Stomach (tissue), 4 donors: Measurements from ENCODE around the gene BBS5.

ENCODE experiments used
- CTCF ChIP-seq, 7 experiments: fragments of 450-650 bp in 4 of 7; fragments of 200-600 bp in 3 of 7; sonication (generic) in 3 of 7; IDR thresholded peaks; one replicate each; pipeline ENCODE4 v1.5.1; 2016 to 2019; ENCODE audit warnings: antibody characterized with exemption in 7 of 7, control low read depth in 2 of 7, mild to moderate bottlenecking in 1 of 7
- EP300 ChIP-seq: sonication (generic); formaldehyde crosslinking; IDR thresholded peaks from one replicate; pipeline ENCODE4 v1.6.1; 2017; ENCODE audit warnings: antibody characterized with exemption
- POLR2A ChIP-seq, 4 donors: fragments of 450-650 bp; IDR thresholded peaks; one replicate each; pipeline ENCODE4 v1.6.1; 2016; ENCODE audit warnings: antibody characterized with exemption in 4 of 4, control low read depth in 2 of 4, mild to moderate bottlenecking in 1 of 4, moderate library complexity in 1 of 4
- POLR2AphosphoS5 ChIP-seq, 3 donors: sonication (generic); formaldehyde crosslinking; IDR thresholded peaks; one replicate each; pipeline ENCODE4 v1.6.1; 2016; ENCODE audit warnings: antibody characterized with exemption in 3 of 3

- no peak for TF ChIP-seq POLR2A (IDR thresholded peaks at IDR 0.05)
- TF ChIP-seq CTCF (IDR thresholded peaks at IDR 0.05), result no peak
- TF ChIP-seq EP300, result no peak
- no peak for TF ChIP-seq POLR2AphosphoS5 (IDR thresholded peaks at IDR 0.05)
Observed at GRCh38 chr2:169464466-169464865, 14.8 kb upstream of the BBS5 start.
